GM18511 (cell line): ENCODE results near the gene ANGPTL8.

Source experiments
- ATAC-seq: cut with Tn5 transposase; IDR thresholded peaks from one replicate; pipeline ENCODE4 v1.9.1; 2021; ENCODE audit warnings: mild to moderate bottlenecking, moderate library complexity; ENCODE audit not compliant: unreplicated experiment

ANGPTL8 gene

GRCh38 chr19:11203194-11204075 lies 36.0 kb upstream of the ANGPTL8 start:
- no peak for ATAC-seq

- no peak for ATAC-seq
These were observed 35.3 kb upstream of the ANGPTL8 start for GRCh38 chr19:11204076-11204602.

DNA sequence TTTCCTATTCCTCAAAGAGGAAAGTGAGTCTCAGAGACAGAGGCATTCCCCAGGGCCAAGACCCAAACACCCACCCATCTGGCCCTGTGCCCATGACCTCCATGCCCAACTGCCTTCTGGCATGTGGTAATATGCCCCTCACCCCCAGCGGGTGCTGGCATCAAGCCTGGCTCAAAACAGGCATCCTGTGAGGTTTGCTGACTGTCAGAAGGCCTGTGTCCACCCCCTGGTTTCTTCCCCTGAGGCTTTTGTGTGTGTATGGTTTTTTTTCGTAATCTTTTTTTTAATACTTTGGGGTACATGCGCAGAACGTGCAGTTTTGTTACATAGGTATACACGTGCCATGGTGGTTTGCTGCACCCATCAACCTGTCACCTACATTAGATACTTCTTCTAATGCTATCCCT lies 34.5 kb upstream of the ANGPTL8 start:
- ATAC-seq, result no peak

- no peak for ATAC-seq
These were observed 33.4 kb upstream of the ANGPTL8 start for GRCh38 chr19:11205939-11206570.

- ATAC-seq, result no peak
These were observed 30.6 kb upstream of the ANGPTL8 start for GRCh38 chr19:11208561-11209471.

DNA sequence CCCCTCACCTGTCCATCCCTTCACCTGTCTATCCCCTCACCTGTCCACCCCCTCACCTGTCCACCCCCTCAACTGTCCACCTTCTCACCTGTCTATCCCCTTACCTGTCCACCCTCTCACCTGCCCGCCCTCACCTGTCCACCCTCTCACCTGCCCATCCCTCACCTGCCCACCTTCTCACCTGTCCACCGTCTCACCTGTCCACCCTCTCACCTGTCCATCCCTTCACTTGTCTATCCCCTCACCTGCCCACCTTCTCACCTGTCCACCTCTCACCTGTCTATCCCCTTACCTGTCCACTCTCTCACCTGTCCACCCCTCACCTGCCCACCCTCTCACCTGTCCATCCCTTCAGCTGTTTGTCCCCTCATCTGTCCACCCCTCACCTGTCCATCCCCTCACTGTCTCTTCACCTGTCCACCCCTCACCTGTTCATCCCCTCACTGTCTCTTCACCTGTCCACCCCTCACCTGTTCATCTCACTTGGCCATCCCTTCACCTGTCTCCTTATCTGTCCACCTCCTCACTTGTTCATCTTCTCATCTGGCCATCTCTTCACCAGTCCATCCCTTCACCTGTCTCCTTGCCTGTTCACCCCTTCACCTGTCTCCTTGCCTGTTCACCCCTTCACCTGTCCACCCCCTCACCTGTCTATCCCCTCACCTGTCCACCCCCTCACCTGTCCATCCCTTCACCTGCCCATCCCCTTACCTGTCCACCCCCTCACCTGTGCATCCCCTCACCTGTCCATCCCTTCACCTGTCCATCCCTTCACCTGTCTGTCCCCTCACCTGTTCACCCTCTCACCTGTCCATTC lies 29.4 kb upstream of the ANGPTL8 start:
- ATAC-seq, result no peak

DNA sequence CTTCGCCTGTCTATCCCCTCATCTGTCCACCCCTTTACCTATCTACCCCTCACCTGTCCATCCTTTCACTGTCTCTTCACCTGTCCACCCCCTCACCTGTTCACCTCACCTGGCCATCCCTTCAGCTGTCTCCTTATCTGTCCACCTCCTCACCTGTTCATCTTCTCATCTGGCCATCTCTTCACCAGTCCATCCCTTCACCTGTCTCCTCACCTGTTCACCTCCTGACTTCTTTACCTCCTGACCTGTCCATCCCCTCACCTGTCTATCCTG lies 28.8 kb upstream of the ANGPTL8 start:
- no peak for ATAC-seq

- no peak for ATAC-seq
These were observed 25.0 kb upstream of the ANGPTL8 start for GRCh38 chr19:11214387-11214786.

- no peak for ATAC-seq
These were observed 18.3 kb upstream of the ANGPTL8 start for GRCh38 chr19:11221082-11221598.

GRCh38 chr19:11223200-11223599 lies 16.2 kb upstream of the ANGPTL8 start:
- no peak for ATAC-seq

- ATAC-seq, result no peak
These were observed 15.0 kb upstream of the ANGPTL8 start for GRCh38 chr19:11224429-11224828.

GRCh38 chr19:11225172-11225571 lies 14.2 kb upstream of the ANGPTL8 start:
- no peak for ATAC-seq

- ATAC-seq, result no peak
These were observed 13.6 kb upstream of the ANGPTL8 start for GRCh38 chr19:11225815-11226214.

DNA sequence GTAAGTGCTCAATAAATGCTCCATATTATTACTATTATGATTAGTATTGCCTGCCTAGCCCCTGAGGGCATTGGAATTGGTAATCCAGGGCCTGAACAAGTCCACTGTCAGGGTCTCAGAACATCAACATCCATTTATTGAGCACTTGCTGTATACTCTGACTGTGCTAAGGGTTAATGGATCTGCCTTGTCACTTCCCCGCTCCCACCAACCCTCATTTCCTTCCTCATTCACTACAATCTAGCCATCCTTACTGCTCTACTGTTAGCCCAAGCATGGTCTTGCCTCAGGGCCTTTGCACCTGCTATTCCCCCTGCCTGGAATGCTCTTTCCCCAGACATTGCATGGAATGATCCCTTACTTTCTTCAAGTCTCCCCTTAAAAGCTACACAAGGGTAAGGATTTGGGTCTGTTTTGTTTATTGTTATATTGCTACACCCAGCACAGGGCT lies 12.7 kb upstream of the ANGPTL8 start:
- ATAC-seq, result no peak

- ATAC-seq, result no peak
These were observed 12.1 kb upstream of the ANGPTL8 start for GRCh38 chr19:11227195-11227886.

- no peak for ATAC-seq
These were observed 8.6 kb upstream of the ANGPTL8 start for GRCh38 chr19:11230621-11231386.

DNA sequence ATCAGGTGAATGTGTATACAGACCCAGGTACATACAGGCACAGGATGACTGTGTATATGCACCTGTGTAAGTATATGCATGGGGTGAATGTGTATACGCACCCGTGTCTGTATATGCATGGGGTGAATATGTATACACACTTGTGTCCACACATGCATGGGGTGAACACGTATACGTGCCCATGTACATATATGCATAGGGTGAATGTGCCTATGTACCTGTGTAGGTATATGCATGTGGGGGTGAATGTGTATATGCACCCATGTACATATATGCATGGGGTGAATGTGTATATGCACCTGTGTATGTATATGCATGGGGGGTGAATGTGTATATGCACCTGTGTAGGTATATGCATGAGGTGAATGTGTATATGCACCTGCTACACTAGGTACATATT lies 6.9 kb upstream of the ANGPTL8 start:
- no peak for ATAC-seq

GRCh38 chr19:11233073-11233472 lies 6.3 kb upstream of the ANGPTL8 start:
- no peak for ATAC-seq
